Measurements from ENCODE around the gene TUBGCP2.

DNA sequence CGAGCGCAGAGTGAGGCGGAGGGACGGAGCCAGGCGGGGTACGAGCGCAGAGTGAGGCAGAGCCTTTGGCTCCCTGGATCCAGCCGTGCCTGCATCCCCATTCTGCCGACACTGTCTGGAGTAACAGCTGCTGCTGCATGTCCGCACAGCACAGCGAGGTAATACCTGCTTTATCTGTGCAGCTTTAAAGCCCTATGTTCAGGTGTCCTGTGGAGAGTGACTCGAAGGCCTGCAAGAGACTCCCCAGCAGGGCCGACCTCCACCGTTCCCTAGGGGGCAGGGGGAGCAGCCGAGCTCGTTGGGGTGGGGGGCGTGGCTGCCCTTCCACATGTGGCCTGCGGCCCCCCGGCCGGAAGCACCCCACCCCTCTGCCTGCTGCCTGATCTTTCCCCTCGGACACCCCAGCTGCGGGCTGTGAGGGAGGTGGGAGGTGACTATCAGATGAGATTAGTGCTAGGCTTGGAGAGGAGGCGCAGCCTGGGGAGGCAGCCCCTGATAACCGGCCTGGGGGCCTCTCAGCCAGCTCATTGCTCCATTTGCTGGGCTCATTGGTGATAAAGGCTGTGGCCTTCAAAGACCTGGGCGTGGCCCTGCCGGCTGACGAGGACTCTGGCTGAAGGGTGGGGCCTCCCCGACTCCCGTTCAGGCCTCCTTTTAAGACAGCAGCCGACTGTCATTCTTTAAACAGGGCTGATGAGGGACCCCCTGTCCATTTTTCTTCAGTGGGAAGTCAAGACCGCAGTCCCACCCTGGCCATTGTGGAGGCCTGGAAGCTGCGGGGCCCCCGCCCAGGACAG, 63.0 kb downstream of the TUBGCP2 start:
- TF ChIP-seq, protein P1, sequence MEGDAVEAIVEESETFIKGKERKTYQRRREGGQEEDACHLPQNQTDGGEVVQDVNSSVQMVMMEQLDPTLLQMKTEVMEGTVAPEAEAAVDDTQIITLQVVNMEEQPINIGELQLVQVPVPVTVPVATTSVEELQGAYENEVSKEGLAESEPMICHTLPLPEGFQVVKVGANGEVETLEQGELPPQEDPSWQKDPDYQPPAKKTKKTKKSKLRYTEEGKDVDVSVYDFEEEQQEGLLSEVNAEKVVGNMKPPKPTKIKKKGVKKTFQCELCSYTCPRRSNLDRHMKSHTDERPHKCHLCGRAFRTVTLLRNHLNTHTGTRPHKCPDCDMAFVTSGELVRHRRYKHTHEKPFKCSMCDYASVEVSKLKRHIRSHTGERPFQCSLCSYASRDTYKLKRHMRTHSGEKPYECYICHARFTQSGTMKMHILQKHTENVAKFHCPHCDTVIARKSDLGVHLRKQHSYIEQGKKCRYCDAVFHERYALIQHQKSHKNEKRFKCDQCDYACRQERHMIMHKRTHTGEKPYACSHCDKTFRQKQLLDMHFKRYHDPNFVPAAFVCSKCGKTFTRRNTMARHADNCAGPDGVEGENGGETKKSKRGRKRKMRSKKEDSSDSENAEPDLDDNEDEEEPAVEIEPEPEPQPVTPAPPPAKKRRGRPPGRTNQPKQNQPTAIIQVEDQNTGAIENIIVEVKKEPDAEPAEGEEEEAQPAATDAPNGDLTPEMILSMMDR (IDR thresholded peaks at IDR 0.05): no peak
- no peak for TF ChIP-seq POLR2A (IDR thresholded peaks at IDR 0.05)
